Endothelial cell of umbilical vein (primary cell): ENCODE measurements around the gene ETFBKMT. TPM values are rescaled to one million over a fixed set of nuclear protein-coding genes. Genes with fewer than 3 reads are reported as not detected.

Experiments
- BruUV-seq: library from RNA; stranded (reverse); fragments of 400-500 nt; replicated peaks from 2 replicates; lab custom pipeline; 2021; lab: Mats Ljungman, UMichigan
- CTCF ChIA-PET: fragments of 300-600, 350-600 bp; sonication (Branson Sonifier 250); formaldehyde crosslinking; loops from one replicate; lab custom pipeline; 2021; ENCODE audit warnings: antibody characterized with exemption, inconsistent platforms; lab: Charles Lee
- POLR2A ChIA-PET: fragments of 300-600, 350-600 bp; sonication (Branson Sonifier 250); formaldehyde crosslinking; loops from one replicate; lab custom pipeline; 2021; ENCODE audit warnings: antibody characterized with exemption, inconsistent platforms; lab: Charles Lee
- DNase-seq: peaks from one replicate; pipeline ENCODE4 v3.0.0-alpha.2; 2011; ENCODE audit warnings: low read depth, low spot score
- FAIRE-seq: peaks from 2 replicates; lab custom pipeline; 2011; peaks lifted over from hg19 to GRCh38; lab: Jason Lieb, UNC
- H2AFZ ChIP-seq: 2 replicates; pipeline ENCODE4 v1.6.0; 2012; ENCODE audit warnings: low read depth, low read length, control low read depth, inconsistent platforms
- H3K27ac ChIP-seq: 2 replicates; pipeline ENCODE4 v1.5.1; 2011; ENCODE audit warnings: low read depth, mild to moderate bottlenecking, control low read depth, low read length, moderate library complexity; ENCODE audit not compliant: insufficient read depth
- H3K27me3 ChIP-seq, 2 experiments: 2 replicates each; pipeline versions ENCODE4 v1.6.0 to v1.6.1; 2011; ENCODE audit warnings: low read length in 2 of 2, mixed read lengths in 1 of 2; ENCODE audit not compliant: control insufficient read depth in 2 of 2, insufficient read depth in 2 of 2
- H3K36me3 ChIP-seq, 2 experiments: 2 replicates in 1 of 2; 3 replicates in 1 of 2; pipeline ENCODE4 v1.5.1; 2011; ENCODE audit warnings: low read length in 2 of 2, mild to moderate bottlenecking in 1 of 2, moderate library complexity in 1 of 2; ENCODE audit not compliant: control insufficient read depth in 2 of 2, insufficient read depth in 2 of 2; ENCODE audit errors: extremely low read depth in 1 of 2
- H3K4me1 ChIP-seq: 3 replicates; pipeline ENCODE4 v1.5.1; 2011; ENCODE audit warnings: mild to moderate bottlenecking, low read length; ENCODE audit not compliant: control insufficient read depth, insufficient read depth; ENCODE audit errors: extremely low read depth
- H3K4me2 ChIP-seq: 2 replicates; pipeline ENCODE4 v1.6.1; 2011; ENCODE audit warnings: low read length, control low read depth, mixed read lengths; ENCODE audit not compliant: insufficient read depth
- H3K4me3 ChIP-seq, 3 experiments: fragments of 200-600 bp in 1 of 3; sonication (generic), shearing (Covaris generic) in 1 of 3; replicated peaks in 1 of 3; 2 replicates each; pipeline ENCODE4 v1.5.1; 2011 to 2016; ENCODE audit warnings: control low read depth in 3 of 3, low read length in 3 of 3, mild to moderate bottlenecking in 2 of 3, inconsistent platforms in 1 of 3, low read depth in 1 of 3, moderate library complexity in 1 of 3; ENCODE audit not compliant: insufficient read depth in 1 of 3
- H3K79me2 ChIP-seq: 2 replicates; pipeline ENCODE4 v1.6.0; 2012; ENCODE audit warnings: low read length, inconsistent platforms; ENCODE audit not compliant: control insufficient read depth, insufficient read depth
- H3K9ac ChIP-seq: replicated peaks from 2 replicates; pipeline ENCODE3; 2011; ENCODE audit warnings: low read length, control low read depth; ENCODE audit not compliant: insufficient read depth; ENCODE audit errors: extremely low read depth
- H3K9me1 ChIP-seq: replicated peaks from 3 replicates; pipeline ENCODE4 v1.6.0; 2011; ENCODE audit warnings: mild to moderate bottlenecking, low read length; ENCODE audit not compliant: control insufficient read depth, insufficient read depth; ENCODE audit errors: extremely low read depth
- H3K9me3 ChIP-seq: replicated peaks from 2 replicates; pipeline ENCODE4 v1.5.1; 2012; ENCODE audit warnings: low read length, inconsistent platforms; ENCODE audit not compliant: control insufficient read depth, insufficient read depth
- H4K20me1 ChIP-seq: replicated peaks from 2 replicates; pipeline ENCODE3; 2011; ENCODE audit warnings: mild to moderate bottlenecking, low read length; ENCODE audit not compliant: control insufficient read depth, insufficient read depth; ENCODE audit errors: extremely low read depth
- EZH2 ChIP-seq: IDR thresholded peaks from 2 replicates; pipeline ENCODE4 v1.6.1; 2012; ENCODE audit warnings: borderline replicate concordance, low read depth, mild to moderate bottlenecking, moderate library complexity, low read length, inconsistent platforms; ENCODE audit not compliant: severe bottlenecking
- FOS ChIP-seq: IDR thresholded peaks from 2 replicates; pipeline ENCODE4 v1.6.1; 2011; ENCODE audit warnings: mild to moderate bottlenecking, low read length, moderate library complexity, borderline replicate concordance; ENCODE audit not compliant: insufficient read depth
- GATA2 ChIP-seq: IDR thresholded peaks from 2 replicates; pipeline ENCODE4 v1.7.0; 2011; ENCODE audit warnings: low read depth, mild to moderate bottlenecking, moderate library complexity, mixed read lengths, low read length; ENCODE audit not compliant: insufficient read length, insufficient read depth
- JUN ChIP-seq: IDR thresholded peaks from 2 replicates; pipeline ENCODE4 v1.6.1; 2011; ENCODE audit warnings: borderline replicate concordance, low read depth; ENCODE audit not compliant: insufficient read length, insufficient read depth
- MYC ChIP-seq: IDR thresholded peaks from one replicate; pipeline ENCODE4 v1.6.1; 2011; ENCODE audit warnings: mild to moderate bottlenecking, low read depth, low read length
- POLR2A ChIP-seq: IDR thresholded peaks from 2 replicates; pipeline ENCODE4 v1.6.1; 2012; ENCODE audit warnings: low read depth, mild to moderate bottlenecking, control low read depth, low read length
- POLR2AphosphoS5 ChIP-seq: IDR thresholded peaks from 2 replicates; pipeline ENCODE4 v1.6.1; 2012; ENCODE audit warnings: low read depth, mild to moderate bottlenecking, control low read depth, low read length, moderate library complexity; ENCODE audit not compliant: insufficient read depth
- dilution Hi-C: fragments of 300-500 bp; cut with MboI; formaldehyde crosslinking; loops from one replicate; pipeline ENCODE4 v1.15.0; 2019; ENCODE audit warnings: low sequenced_read_pairs; ENCODE audit not compliant: extremely low pct_ligation_motif_present
- intact Hi-C: fragments of 100-400 bp; cut with micrococcal nuclease; formaldehyde crosslinking; loops from one replicate; pipeline ENCODE4 v1.10.0; 2022
- polyA plus RNA-seq, 4 experiments: library from polyadenylated mRNA; depleted of rRNA in 3 of 4; stranded (reverse) in 3 of 4; unstranded in 1 of 4; fragments of >200 nt; gene quantifications; 2 replicates each; pipeline versions ENCODE4 v1.2.1 to v1.2.3, GENCODE V29; 2011 to 2012; ENCODE audit warnings: missing spikeins in 1 of 4
- total RNA-seq: library from RNA; stranded (reverse); gene quantifications from 2 replicates; pipeline ENCODE4 v1.2.3, GENCODE V29; 2021
- TF ChIP-seq, protein P1 (sequence below): IDR thresholded peaks from 2 replicates; pipeline ENCODE4 v1.6.1; 2011; ENCODE audit not compliant: insufficient read depth, insufficient read length
- TF ChIP-seq, protein P2 (sequence below), 2 donors: IDR thresholded peaks; 1 replicate in 1 of 2; 2 replicates in 1 of 2; pipeline ENCODE4 v1.5.1; 2011; ENCODE audit warnings: low read length in 2 of 2, mild to moderate bottlenecking in 2 of 2, moderate library complexity in 2 of 2, control low read depth in 1 of 2, inconsistent platforms in 1 of 2, low read depth in 1 of 2; ENCODE audit not compliant: insufficient read depth in 1 of 2; ENCODE audit errors: extremely low read depth in 1 of 2

Gene ETFBKMT
- total and polyA plus RNA-seq, 2 donors (not counting 3 experiments of a cell fraction or from before 2014, with no cell fraction given), result 1.4 to 3.1 TPM

DNA sequence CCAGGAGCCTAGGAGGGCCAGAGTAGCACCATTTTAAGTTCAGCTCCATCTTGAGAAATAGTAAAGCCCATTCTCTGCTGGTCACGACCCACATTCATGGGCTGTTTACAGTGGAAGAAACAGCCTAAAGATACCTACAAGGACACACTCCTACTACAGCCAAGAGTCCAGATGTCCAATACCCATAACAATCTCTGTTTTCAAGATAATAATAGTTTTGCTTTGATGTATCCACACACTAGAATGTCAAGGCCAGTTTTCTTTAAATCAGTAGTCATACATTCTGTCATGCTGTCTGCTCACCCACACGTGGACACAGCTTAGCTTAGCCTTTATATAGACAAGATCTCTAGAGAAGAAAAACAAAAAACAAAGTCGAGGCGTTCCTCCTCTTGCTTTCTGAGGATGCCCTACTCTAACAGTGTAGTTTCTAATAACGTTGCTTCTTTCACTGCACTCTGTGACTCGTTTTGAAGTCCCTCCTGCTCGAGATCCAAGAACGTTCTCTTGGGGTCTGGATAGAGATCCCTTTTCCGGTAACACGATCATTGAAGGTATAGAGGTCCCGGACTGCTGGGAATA lies 17.9 kb upstream of the ETFBKMT start:
- Histone ChIP-seq H2AFZ (no peak overlapping the region), H3K79me2 (no peaks in the 10 kb centered on the region), H3K27ac (no peak overlapping the region), H3K36me3 (no peaks in the 10 kb centered on the region), H3K27me3 (peaks cover 0 to 2% of the 10 kb centered on the region in 2 experiments), H3K9me1 (no peaks in the 10 kb centered on the region), H3K4me3 (no peak overlapping the region), H3K4me2 (no peak overlapping the region), H3K9ac (no peak overlapping the region), H4K20me1 (no peaks in the 10 kb centered on the region), H3K9me3 (no peaks in the 10 kb centered on the region), H3K4me1 (no peaks in the 10 kb centered on the region)
- dilution Hi-C loops (no loop called here), intact Hi-C loops (no loop called here)
- no peak for TF ChIP-seq EZH2
- TF ChIP-seq JUN, result no peak
- no peak for TF ChIP-seq GATA2
- TF ChIP-seq POLR2A, result no peak
- TF ChIP-seq, protein P1, sequence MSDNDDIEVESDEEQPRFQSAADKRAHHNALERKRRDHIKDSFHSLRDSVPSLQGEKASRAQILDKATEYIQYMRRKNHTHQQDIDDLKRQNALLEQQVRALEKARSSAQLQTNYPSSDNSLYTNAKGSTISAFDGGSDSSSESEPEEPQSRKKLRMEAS, result no peak
- TF ChIP-seq MYC, result no peak
- TF ChIP-seq FOS, result no peak
- no peak for TF ChIP-seq POLR2AphosphoS5
- TF ChIP-seq, protein P2, sequence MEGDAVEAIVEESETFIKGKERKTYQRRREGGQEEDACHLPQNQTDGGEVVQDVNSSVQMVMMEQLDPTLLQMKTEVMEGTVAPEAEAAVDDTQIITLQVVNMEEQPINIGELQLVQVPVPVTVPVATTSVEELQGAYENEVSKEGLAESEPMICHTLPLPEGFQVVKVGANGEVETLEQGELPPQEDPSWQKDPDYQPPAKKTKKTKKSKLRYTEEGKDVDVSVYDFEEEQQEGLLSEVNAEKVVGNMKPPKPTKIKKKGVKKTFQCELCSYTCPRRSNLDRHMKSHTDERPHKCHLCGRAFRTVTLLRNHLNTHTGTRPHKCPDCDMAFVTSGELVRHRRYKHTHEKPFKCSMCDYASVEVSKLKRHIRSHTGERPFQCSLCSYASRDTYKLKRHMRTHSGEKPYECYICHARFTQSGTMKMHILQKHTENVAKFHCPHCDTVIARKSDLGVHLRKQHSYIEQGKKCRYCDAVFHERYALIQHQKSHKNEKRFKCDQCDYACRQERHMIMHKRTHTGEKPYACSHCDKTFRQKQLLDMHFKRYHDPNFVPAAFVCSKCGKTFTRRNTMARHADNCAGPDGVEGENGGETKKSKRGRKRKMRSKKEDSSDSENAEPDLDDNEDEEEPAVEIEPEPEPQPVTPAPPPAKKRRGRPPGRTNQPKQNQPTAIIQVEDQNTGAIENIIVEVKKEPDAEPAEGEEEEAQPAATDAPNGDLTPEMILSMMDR (IDR thresholded peaks at IDR 0.05; ENCODE audit: extremely low read depth in 1 of 2, insufficient read depth in 1 of 2, low read depth in 1 of 2, low read length in 2 of 2), result no peak
- ChIA-PET CTCF (interaction anchor here (3.2 kb wide), 1 partner anchor 238 kb away, joined by 17 read pairs; no protein-coding TSS in a partner anchor), POLR2A (no interaction called here)
- FAIRE-seq (no peak), DNase-seq (no peak)
- no TSS peak for BruUV-seq
